Cortex of kidney (tissue), 1 donor: ENCODE measurements around the gene HOXB6.

Source experiments
- DNase-seq: peaks from one replicate; lab custom pipeline; 2025; lab: John Stamatoyannopoulos, UW

The HOXB6 gene

GRCh38 chr17:48579471-48579759 is 25.4 kb downstream of the HOXB6 start:
- no peak for DNase-seq

GRCh38 chr17:48578616-48579470 is 25.9 kb downstream of the HOXB6 start:
- no peak for DNase-seq

- DNase-seq = no peak
Measured at GRCh38 chr17:48577946-48578615, 26.7 kb downstream of the HOXB6 start, which contains the start of gene HOXB4. Gene HOXB4, minus strand, starts transcription at chr17:48578350. Its CDS starts 31 bp downstream, at chr17:48578319.

GRCh38 chr17:48577330-48577945 is 27.3 kb downstream of the HOXB6 start:
- no peak for DNase-seq

- DNase-seq = no peak
Measured at GRCh38 chr17:48576479-48577309, 28.1 kb downstream of the HOXB6 start.

- no peak for DNase-seq
Measured at GRCh38 chr17:48575673-48576478, 28.9 kb downstream of the HOXB6 start.

GRCh38 chr17:48575066-48575582 is 29.7 kb downstream of the HOXB6 start:
- no peak for DNase-seq

- DNase-seq = no peak
Measured at GRCh38 chr17:48574505-48575065, 30.2 kb downstream of the HOXB6 start.

- DNase-seq = no peak
Measured at GRCh38 chr17:48571826-48572417, 32.9 kb downstream of the HOXB6 start.

GRCh38 chr17:48571024-48571818 is 33.6 kb downstream of the HOXB6 start:
- no peak for DNase-seq

- DNase-seq = no peak
Measured at GRCh38 chr17:48570325-48571023, 34.3 kb downstream of the HOXB6 start.

GRCh38 chr17:48569674-48570324 is 35.0 kb downstream of the HOXB6 start:
- no peak for DNase-seq

- no peak for DNase-seq
Measured at GRCh38 chr17:48569240-48569582, 35.6 kb downstream of the HOXB6 start.

GRCh38 chr17:48568499-48569239 is 36.1 kb downstream of the HOXB6 start:
- DNase-seq = no peak

- DNase-seq = no peak
Measured at GRCh38 chr17:48567646-48568354, 37.0 kb downstream of the HOXB6 start.

- DNase-seq = no peak
Measured at GRCh38 chr17:48567209-48567608, 37.6 kb downstream of the HOXB6 start.

GRCh38 chr17:48566717-48567116 is 38.1 kb downstream of the HOXB6 start:
- no peak for DNase-seq
